Head of caudate nucleus (tissue), 42 donors: Measurements from ENCODE around the gene RDH13.
"Not testable (repeated sequence)": the region's sequence is repeated elsewhere in the genome, so short reads cannot be mapped to it uniquely, and the experiment has no call there.

ENCODE experiments used
- DNase-seq, 42 donors: peaks; one replicate each; pipeline versions ENCODE4 v3.0.0 to v3.0.0-alpha.2; 2020 to 2021; ENCODE audit warnings: mixed read lengths in 7 of 42
- intact Hi-C: fragments of 100-400 bp; cut with DNase I; formaldehyde crosslinking; loops from one replicate; pipeline ENCODE4 v1.15.0; 2022

The RDH13 gene

GRCh38 chr19:55080968-55081769 lies 18.2 kb upstream of the RDH13 start:
- intact Hi-C loops, result no loop called here
- peak in 7 of 42 donors; percentile 26 to 57 (median 35) for DNase-seq

GRCh38 chr19:55080121-55080967 lies 17.4 kb upstream of the RDH13 start:
- intact Hi-C loops, result no loop called here
- DNase-seq, result peak in 13 of 42 donors; percentile 19 to 60 (median 48)

- intact Hi-C loops, result no loop called here
- no peak for DNase-seq
These were observed 16.6 kb upstream of the RDH13 start for GRCh38 chr19:55079400-55080038.

- intact Hi-C loops, result no loop called here
These were observed 16.0 kb upstream of the RDH13 start for GRCh38 chr19:55078996-55079395.

GRCh38 chr19:55077106-55077505 lies 14.2 kb upstream of the RDH13 start:
- intact Hi-C loops, result no loop called here
- no peak for DNase-seq

More at GRCh38 chr19:55078996-55079395, 16.0 kb upstream of the RDH13 start:
- DNase-seq, result no peak

GRCh38 chr19:55076321-55076720 lies 13.4 kb upstream of the RDH13 start:
- DNase-seq, result no peak
- intact Hi-C loops, result no loop called here

- intact Hi-C loops, result no loop called here
- DNase-seq, result no peak
These were observed 12.5 kb upstream of the RDH13 start, which contains the start of gene EPS8L1 for GRCh38 chr19:55075371-55075998. Gene EPS8L1, plus strand, starts transcription at chr19:55075869. Its CDS starts 576 bp downstream, at chr19:55076445.

- DNase-seq, result no peak
- intact Hi-C loops, result no loop called here
These were observed 9.0 kb upstream of the RDH13 start for GRCh38 chr19:55071913-55072312.

GRCh38 chr19:55071129-55071502 lies 8.2 kb upstream of the RDH13 start:
- no peak for DNase-seq
- intact Hi-C loops, result no loop called here

GRCh38 chr19:55070466-55071128 lies 7.6 kb upstream of the RDH13 start:
- intact Hi-C loops, result no loop called here
- DNase-seq, result no peak

GRCh38 chr19:55069865-55070197 lies 6.9 kb upstream of the RDH13 start:
- intact Hi-C loops, result no loop called here
- DNase-seq, result no peak

- intact Hi-C loops, result no loop called here
- DNase-seq, result no peak
These were observed 6.3 kb upstream of the RDH13 start for GRCh38 chr19:55068950-55069864.

- no peak for DNase-seq
- intact Hi-C loops, result no loop called here
These were observed 4.9 kb upstream of the RDH13 start for GRCh38 chr19:55067869-55068268.

- DNase-seq, result no peak
- intact Hi-C loops, result no loop called here
These were observed 3.3 kb upstream of the RDH13 start for GRCh38 chr19:55066107-55066709.

GRCh38 chr19:55065516-55065915 lies 2.6 kb upstream of the RDH13 start:
- intact Hi-C loops, DNase-seq: not testable (repeated sequence)

GRCh38 chr19:55063492-55063843 lies 520 bp upstream of the RDH13 start:
- no peak for DNase-seq
- intact Hi-C loops, result no loop called here

GRCh38 chr19:55060287-55060686 lies 2.7 kb downstream of the RDH13 start:
- intact Hi-C loops, DNase-seq: not testable (repeated sequence)
